ENCODE results near the gene CHIC2.

CHIC2 gene

DNA sequence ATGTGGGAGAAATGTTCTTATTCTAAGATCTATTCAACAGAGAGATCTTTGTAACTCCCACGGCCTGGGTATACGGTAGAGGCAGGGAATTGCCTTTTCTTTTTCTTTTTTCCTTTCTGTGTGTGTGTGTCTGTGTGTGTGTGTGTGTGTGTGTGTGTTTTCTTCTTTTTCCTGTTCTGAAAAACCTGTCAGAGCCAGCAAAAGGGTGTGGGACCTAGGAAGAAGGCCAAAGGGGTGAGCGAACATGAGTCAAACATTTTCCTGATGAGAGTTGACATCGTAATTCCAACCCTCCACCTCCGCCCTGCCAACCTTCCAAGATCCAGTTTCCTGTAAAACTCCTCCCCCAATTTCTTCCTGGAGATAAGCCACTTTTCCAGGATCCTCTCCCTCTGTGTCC lies 2.8 kb upstream of the CHIC2 start:
- DNase-seq (ENCODE audit: low spot score): no peak
- Histone ChIP-seq H3K4me1 (ENCODE audit: control insufficient read depth in 2 of 2, insufficient read depth in 1 of 2, low read depth in 1 of 2, low read length in 2 of 2) (peaks cover 0 to 4% of the 10 kb centered on the region in 2 donors), H2AK5ac (ENCODE audit: low read depth, low read length) (no peak overlapping the region), H4K8ac (ENCODE audit: low read depth, low read length) (no peak overlapping the region), H3K27me3 (ENCODE audit: control insufficient read depth in 3 of 3, insufficient read depth in 3 of 3, low read depth in 1 of 3, low read length in 3 of 3) (peaks cover 0 to 31% (median 0%) of the 10 kb centered on the region in 3 experiments), H4K91ac (ENCODE audit: low read depth, low read length, poor library complexity) (no peak overlapping the region), H2BK12ac (ENCODE audit: low read length) (no peak overlapping the region), H2BK15ac (ENCODE audit: low read length) (no peak overlapping the region), H2BK5ac (ENCODE audit: low read length) (no peak overlapping the region), H3K4me2 (ENCODE audit: insufficient read depth, low read length, poor library complexity, severe bottlenecking) (no peak overlapping the region), H3K14ac (ENCODE audit: low read length) (no peak overlapping the region), H2BK120ac (ENCODE audit: low read depth, low read length) (no peak overlapping the region), H2AFZ (ENCODE audit: low read length) (peak overlapping the region; percentile 21), H3K79me1 (ENCODE audit: low read depth, low read length) (peaks cover 3% of the 10 kb centered on the region), H3K4ac (ENCODE audit: low read length) (no peak overlapping the region), H3K9ac (ENCODE audit: low read depth, low read length, poor library complexity) (no peak overlapping the region), H3K36me3 (replicated peaks in 1 of 2; ENCODE audit: control insufficient read depth in 2 of 2, insufficient read depth in 2 of 2, low read length in 2 of 2) (no peaks in the 10 kb centered on the region), H3K27ac (replicated peaks; ENCODE audit: low read length) (no peak overlapping the region), H3K4me3 (ENCODE audit: low read length in 2 of 2) (no peak overlapping the region), H3K23ac (ENCODE audit: low read depth, low read length, poor library complexity) (no peak overlapping the region), H3K18ac (ENCODE audit: low read length) (no peak overlapping the region), H3K9me3 (replicated peaks in 1 of 2; ENCODE audit: control insufficient read depth in 2 of 2, insufficient read depth in 1 of 2, low read depth in 1 of 2, low read length in 2 of 2) (no peaks in the 10 kb centered on the region)
- WGBS, 2 donors (ENCODE audit: extremely low coverage in 2 of 2, insufficient read length in 2 of 2, insufficient replicate concordance in 1 of 2): no CpG with 5 or more reads among the region's 5 CpGs

DNA sequence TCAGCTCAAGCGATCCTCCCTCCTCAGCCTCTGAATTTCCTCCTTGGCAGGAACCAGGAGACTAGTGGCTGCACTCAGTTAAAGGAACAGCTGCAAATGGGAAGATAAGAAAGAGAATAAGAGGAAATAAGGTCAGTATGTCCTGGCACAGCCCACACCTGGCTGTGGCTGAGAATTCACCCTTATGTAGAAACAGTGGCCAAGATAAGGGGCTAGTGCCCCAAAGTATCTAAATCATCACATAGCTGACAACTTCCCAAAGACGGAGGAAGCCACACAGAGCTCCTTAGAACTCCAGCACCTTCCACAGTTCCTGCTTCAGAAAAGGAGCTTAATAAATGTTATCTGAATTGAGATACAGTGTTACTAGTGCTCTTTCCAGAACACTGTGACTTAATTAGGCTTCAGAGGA lies 2.3 kb upstream of the CHIC2 start:
- Histone ChIP-seq H3K4ac (ENCODE audit: low read length) (no peak overlapping the region), H3K9me3 (replicated peaks in 1 of 2; ENCODE audit: control insufficient read depth in 2 of 2, insufficient read depth in 1 of 2, low read depth in 1 of 2, low read length in 2 of 2) (no peaks in the 10 kb centered on the region), H2BK120ac (ENCODE audit: low read depth, low read length) (no peak overlapping the region), H2BK12ac (ENCODE audit: low read length) (no peak overlapping the region), H3K27me3 (ENCODE audit: control insufficient read depth in 3 of 3, insufficient read depth in 3 of 3, low read depth in 1 of 3, low read length in 3 of 3) (peaks cover 0 to 31% (median 0%) of the 10 kb centered on the region in 3 experiments), H4K8ac (ENCODE audit: low read depth, low read length) (no peak overlapping the region), H3K4me3 (ENCODE audit: low read length in 2 of 2) (no peak overlapping the region), H3K79me1 (ENCODE audit: low read depth, low read length) (peaks cover 3% of the 10 kb centered on the region), H3K4me2 (ENCODE audit: insufficient read depth, low read length, poor library complexity, severe bottlenecking) (no peak overlapping the region), H3K23ac (ENCODE audit: low read depth, low read length, poor library complexity) (no peak overlapping the region), H3K36me3 (replicated peaks in 1 of 2; ENCODE audit: control insufficient read depth in 2 of 2, insufficient read depth in 2 of 2, low read length in 2 of 2) (no peaks in the 10 kb centered on the region), H3K27ac (replicated peaks; ENCODE audit: low read length) (no peak overlapping the region), H2BK5ac (ENCODE audit: low read length) (no peak overlapping the region), H3K9ac (ENCODE audit: low read depth, low read length, poor library complexity) (no peak overlapping the region), H3K18ac (ENCODE audit: low read length) (no peak overlapping the region), H3K4me1 (ENCODE audit: control insufficient read depth in 2 of 2, insufficient read depth in 1 of 2, low read depth in 1 of 2, low read length in 2 of 2) (peaks cover 0 to 4% of the 10 kb centered on the region in 2 donors), H4K91ac (ENCODE audit: low read depth, low read length, poor library complexity) (no peak overlapping the region), H2BK15ac (ENCODE audit: low read length) (no peak overlapping the region), H2AK5ac (ENCODE audit: low read depth, low read length) (no peak overlapping the region), H3K14ac (ENCODE audit: low read length) (no peak overlapping the region), H2AFZ (ENCODE audit: low read length) (peak overlapping the region; percentile 21)
- no peak for DNase-seq (ENCODE audit: low spot score)
- no CpG with 5 or more reads among the region's 2 CpGs for WGBS, 2 donors (ENCODE audit: extremely low coverage in 2 of 2, insufficient read length in 2 of 2, insufficient replicate concordance in 1 of 2)

- H3K27me3 ChIP-seq (ENCODE audit: control insufficient read depth in 3 of 3, insufficient read depth in 3 of 3, low read depth in 1 of 3, low read length in 3 of 3): peaks cover 0 to 31% (median 0%) of the 10 kb centered on the region in 3 experiments
- H3K9me3 ChIP-seq (replicated peaks in 1 of 2; ENCODE audit: control insufficient read depth in 2 of 2, insufficient read depth in 1 of 2, low read depth in 1 of 2, low read length in 2 of 2): no peaks in the 10 kb centered on the region
- no peak overlapping the region for H4K8ac ChIP-seq (ENCODE audit: low read depth, low read length)
- no peak overlapping the region for H3K14ac ChIP-seq (ENCODE audit: low read length)
- H3K4me2 ChIP-seq (ENCODE audit: insufficient read depth, low read length, poor library complexity, severe bottlenecking): no peak overlapping the region
- peaks cover 0 to 4% of the 10 kb centered on the region in 2 donors for H3K4me1 ChIP-seq (ENCODE audit: control insufficient read depth in 2 of 2, insufficient read depth in 1 of 2, low read depth in 1 of 2, low read length in 2 of 2)
- DNase-seq (ENCODE audit: low spot score): no peak
- H3K4me3 ChIP-seq (ENCODE audit: low read length in 2 of 2): no peak overlapping the region
- no peak overlapping the region for H4K91ac ChIP-seq (ENCODE audit: low read depth, low read length, poor library complexity)
- no peaks in the 10 kb centered on the region for H3K36me3 ChIP-seq (replicated peaks in 1 of 2; ENCODE audit: control insufficient read depth in 2 of 2, insufficient read depth in 2 of 2, low read length in 2 of 2)
- no peak overlapping the region for H2BK15ac ChIP-seq (ENCODE audit: low read length)
- no peak overlapping the region for H3K9ac ChIP-seq (ENCODE audit: low read depth, low read length, poor library complexity)
- no peak overlapping the region for H2BK5ac ChIP-seq (ENCODE audit: low read length)
- H2AK5ac ChIP-seq (ENCODE audit: low read depth, low read length): no peak overlapping the region
- no peak overlapping the region for H3K27ac ChIP-seq (replicated peaks; ENCODE audit: low read length)
- no peak overlapping the region for H3K18ac ChIP-seq (ENCODE audit: low read length)
- H3K4ac ChIP-seq (ENCODE audit: low read length): no peak overlapping the region
- no peak overlapping the region for H2AFZ ChIP-seq (ENCODE audit: low read length)
- H2BK12ac ChIP-seq (ENCODE audit: low read length): no peak overlapping the region
- no CpG with 5 or more reads among the region's 2 CpGs for WGBS, 2 donors (ENCODE audit: extremely low coverage in 2 of 2, insufficient read length in 2 of 2, insufficient replicate concordance in 1 of 2)
- H2BK120ac ChIP-seq (ENCODE audit: low read depth, low read length): no peak overlapping the region
- H3K23ac ChIP-seq (ENCODE audit: low read depth, low read length, poor library complexity): no peak overlapping the region
- peaks cover 3% of the 10 kb centered on the region for H3K79me1 ChIP-seq (ENCODE audit: low read depth, low read length)
Measured at GRCh38 chr4:54066088-54066415, 1.6 kb upstream of the CHIC2 start.

DNA sequence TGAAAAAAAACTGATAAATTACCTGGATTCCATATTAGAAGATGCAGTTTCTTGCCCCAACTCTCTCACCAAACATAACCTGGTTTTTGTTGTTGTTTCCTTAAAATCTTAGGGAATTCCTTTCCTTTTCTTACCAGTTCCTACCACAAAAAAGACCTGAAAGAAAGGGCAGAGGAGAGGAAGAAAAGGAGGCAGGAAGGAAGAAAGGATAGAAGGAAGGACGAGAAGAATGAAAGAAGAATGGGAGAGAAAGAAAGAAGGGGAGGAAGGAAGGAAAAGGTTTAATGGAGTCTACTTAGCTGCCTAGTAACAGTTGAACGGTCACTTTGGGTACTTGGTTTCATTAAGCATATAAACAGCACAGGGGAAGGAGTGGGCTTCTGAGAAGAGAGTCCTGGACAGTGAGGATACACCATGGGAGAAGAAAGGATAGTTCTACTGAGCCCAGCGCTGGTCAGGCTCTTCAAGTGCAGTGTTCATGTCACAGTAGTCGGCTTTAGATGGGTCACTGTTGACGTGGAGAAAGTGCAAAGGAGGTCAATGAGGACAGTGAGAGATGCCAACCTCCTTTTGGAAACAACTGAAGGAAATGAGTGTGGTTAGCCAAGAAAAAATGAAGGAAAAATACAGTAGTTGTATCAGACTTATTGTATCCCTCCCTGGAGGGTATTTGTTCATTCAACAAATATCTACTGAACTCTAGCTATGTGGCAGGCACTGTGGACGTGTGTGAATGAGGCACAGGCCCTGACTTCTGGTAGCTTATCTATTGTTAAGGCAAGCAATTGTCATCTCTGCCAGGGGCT lies 1.1 kb upstream of the CHIC2 start:
- no peak overlapping the region for H2BK15ac ChIP-seq (ENCODE audit: low read length)

More for the DNA sequence above, 1.1 kb upstream of the CHIC2 start:
- no peak overlapping the region for H3K18ac ChIP-seq (ENCODE audit: low read length)
- no peak for DNase-seq (ENCODE audit: low spot score)
- H2AK5ac ChIP-seq (ENCODE audit: low read depth, low read length): no peak overlapping the region
- H3K9ac ChIP-seq (ENCODE audit: low read depth, low read length, poor library complexity): no peak overlapping the region
- H3K14ac ChIP-seq (ENCODE audit: low read length): no peak overlapping the region
- no peak overlapping the region for H2BK5ac ChIP-seq (ENCODE audit: low read length)
- 95 to 100% methylated on average over 1 of the region's 6 CpGs for WGBS, 2 donors (ENCODE audit: extremely low coverage in 2 of 2, insufficient read length in 2 of 2, insufficient replicate concordance in 1 of 2)
- H3K9me3 ChIP-seq (replicated peaks in 1 of 2; ENCODE audit: control insufficient read depth in 2 of 2, insufficient read depth in 1 of 2, low read depth in 1 of 2, low read length in 2 of 2): no peaks in the 10 kb centered on the region
- peaks cover 0 to 4% of the 10 kb centered on the region in 2 donors for H3K4me1 ChIP-seq (ENCODE audit: control insufficient read depth in 2 of 2, insufficient read depth in 1 of 2, low read depth in 1 of 2, low read length in 2 of 2)
- no peak overlapping the region for H3K4me2 ChIP-seq (ENCODE audit: insufficient read depth, low read length, poor library complexity, severe bottlenecking)
- no peak overlapping the region for H4K91ac ChIP-seq (ENCODE audit: low read depth, low read length, poor library complexity)
- no peak overlapping the region for H2BK12ac ChIP-seq (ENCODE audit: low read length)
- no peak overlapping the region for H3K23ac ChIP-seq (ENCODE audit: low read depth, low read length, poor library complexity)
- no peak overlapping the region for H4K8ac ChIP-seq (ENCODE audit: low read depth, low read length)
- no peak overlapping the region for H2BK120ac ChIP-seq (ENCODE audit: low read depth, low read length)
- H3K36me3 ChIP-seq (replicated peaks in 1 of 2; ENCODE audit: control insufficient read depth in 2 of 2, insufficient read depth in 2 of 2, low read length in 2 of 2): no peaks in the 10 kb centered on the region
- peaks cover 0 to 31% (median 0%) of the 10 kb centered on the region in 3 experiments for H3K27me3 ChIP-seq (ENCODE audit: control insufficient read depth in 3 of 3, insufficient read depth in 3 of 3, low read depth in 1 of 3, low read length in 3 of 3)
- peak overlapping the region; percentile 96 for H2AFZ ChIP-seq (ENCODE audit: low read length)
- no peak overlapping the region for H3K4ac ChIP-seq (ENCODE audit: low read length)
- H3K79me1 ChIP-seq (ENCODE audit: low read depth, low read length): peaks cover 3% of the 10 kb centered on the region
- peak overlapping the region in 1 of 2 donors; percentile 94 for H3K4me3 ChIP-seq (ENCODE audit: low read length in 2 of 2)
- H3K27ac ChIP-seq (replicated peaks; ENCODE audit: low read length): no peak overlapping the region

Data from neuronal stem cell (in vitro differentiated cells).